GM15510 (cell line): Measurements from ENCODE around the gene KLHDC7B.

Experiments
- POLR2A ChIP-seq: IDR thresholded peaks from 3 replicates; pipeline ENCODE4 v1.6.1; 2011; ENCODE audit warnings: borderline replicate concordance; ENCODE audit not compliant: insufficient read length; ENCODE audit errors: extremely low read depth

Gene KLHDC7B

GRCh38 chr22:50525104-50525857, 20.4 kb upstream of the KLHDC7B start, which contains the start of gene SCO2:
Gene SCO2 (minus strand): TSS chr22:50525598. CDS start chr22:50524411, 1,187 bp downstream.
- TF ChIP-seq POLR2A: peak; percentile 92

GRCh38 chr22:50525858-50526107, 19.9 kb upstream of the KLHDC7B start:
- TF ChIP-seq POLR2A: peak; percentile 34

DNA sequence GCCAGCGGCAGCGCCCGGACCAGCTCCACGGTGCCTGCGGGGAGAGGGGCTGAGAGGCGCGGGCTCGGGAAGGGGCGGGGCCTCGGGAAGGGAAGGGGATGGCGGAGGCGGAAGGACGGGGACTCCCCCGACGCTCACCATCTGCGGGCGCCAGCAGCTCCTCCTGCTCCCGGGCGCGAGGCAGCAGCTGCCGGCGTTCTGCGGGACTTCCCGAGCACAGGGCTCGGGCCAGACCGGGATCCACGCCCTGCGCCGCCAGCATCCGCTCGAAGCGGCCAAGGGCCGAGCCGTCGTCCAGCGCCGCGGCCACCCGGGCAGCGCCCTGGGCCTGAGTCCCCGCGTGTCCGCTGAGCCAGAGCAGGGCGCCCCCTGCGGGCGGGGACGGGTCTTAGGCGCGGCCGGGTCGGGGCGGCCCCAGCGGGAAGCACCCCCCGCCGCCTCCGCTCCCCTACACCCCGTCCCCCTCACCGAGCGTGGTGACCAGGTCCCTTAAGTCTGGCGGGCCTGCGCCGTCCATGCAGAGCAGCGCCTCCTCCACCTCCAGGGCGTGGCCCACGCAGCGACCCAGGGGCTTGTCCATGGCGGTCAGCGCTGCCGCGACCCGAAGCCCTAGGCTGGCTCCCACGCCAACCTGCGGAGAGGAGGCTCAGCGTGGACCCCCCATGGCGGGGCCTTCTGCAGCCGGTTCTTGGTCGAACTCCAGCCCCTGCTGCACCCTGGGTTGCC, 19.4 kb upstream of the KLHDC7B start:
- peak; percentile 15 for TF ChIP-seq POLR2A

DNA sequence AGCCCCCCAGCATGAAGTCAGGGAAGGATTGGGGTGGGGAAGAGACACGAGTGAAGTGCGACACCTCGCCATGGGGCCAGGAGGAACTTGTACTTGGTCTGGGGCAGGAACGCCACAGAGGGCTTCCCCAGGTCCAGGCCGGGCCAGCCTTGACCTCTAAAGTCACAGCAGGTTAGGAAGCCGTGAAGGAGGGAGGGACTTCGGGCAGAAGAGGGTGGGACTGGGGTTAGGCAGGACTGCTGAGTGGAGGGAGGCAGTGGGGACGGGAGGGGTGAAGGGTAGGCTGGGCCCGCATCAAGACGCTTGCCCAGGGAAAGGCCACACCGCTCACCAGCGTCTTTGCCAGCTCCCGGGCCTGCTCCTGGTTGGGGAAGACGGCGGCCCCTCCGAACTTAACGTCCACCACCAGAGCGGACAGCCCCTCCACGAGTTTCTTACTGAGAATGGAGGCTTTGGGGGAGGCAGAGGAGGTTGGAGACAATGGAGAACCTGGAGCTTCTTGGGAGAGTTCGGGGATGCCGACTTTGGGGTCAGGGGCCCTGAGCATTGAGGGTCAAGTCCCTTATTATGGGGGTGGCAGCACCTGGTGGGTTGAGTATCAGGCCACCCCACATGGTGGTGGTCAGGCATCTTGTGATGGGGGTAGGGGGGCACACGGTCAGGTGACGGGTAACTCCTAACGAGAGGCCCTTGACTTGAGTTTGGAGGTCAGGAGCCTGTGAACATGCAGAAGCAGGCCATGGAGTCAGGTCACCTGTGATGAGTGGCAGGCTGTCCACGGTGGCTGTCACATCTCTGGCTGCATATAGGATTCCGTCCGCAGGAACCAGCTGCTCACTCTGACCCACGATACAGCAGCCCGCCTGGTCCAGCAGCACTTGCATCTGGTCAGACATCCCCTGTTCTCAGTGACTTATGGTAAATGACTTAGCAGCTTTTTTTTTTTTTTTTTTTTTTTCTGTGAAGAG, 18.6 kb upstream of the KLHDC7B start:
- TF ChIP-seq POLR2A: peak; percentile 59

GRCh38 chr22:50527921-50528681, 17.6 kb upstream of the KLHDC7B start:
- TF ChIP-seq POLR2A: peak; percentile 7

DNA sequence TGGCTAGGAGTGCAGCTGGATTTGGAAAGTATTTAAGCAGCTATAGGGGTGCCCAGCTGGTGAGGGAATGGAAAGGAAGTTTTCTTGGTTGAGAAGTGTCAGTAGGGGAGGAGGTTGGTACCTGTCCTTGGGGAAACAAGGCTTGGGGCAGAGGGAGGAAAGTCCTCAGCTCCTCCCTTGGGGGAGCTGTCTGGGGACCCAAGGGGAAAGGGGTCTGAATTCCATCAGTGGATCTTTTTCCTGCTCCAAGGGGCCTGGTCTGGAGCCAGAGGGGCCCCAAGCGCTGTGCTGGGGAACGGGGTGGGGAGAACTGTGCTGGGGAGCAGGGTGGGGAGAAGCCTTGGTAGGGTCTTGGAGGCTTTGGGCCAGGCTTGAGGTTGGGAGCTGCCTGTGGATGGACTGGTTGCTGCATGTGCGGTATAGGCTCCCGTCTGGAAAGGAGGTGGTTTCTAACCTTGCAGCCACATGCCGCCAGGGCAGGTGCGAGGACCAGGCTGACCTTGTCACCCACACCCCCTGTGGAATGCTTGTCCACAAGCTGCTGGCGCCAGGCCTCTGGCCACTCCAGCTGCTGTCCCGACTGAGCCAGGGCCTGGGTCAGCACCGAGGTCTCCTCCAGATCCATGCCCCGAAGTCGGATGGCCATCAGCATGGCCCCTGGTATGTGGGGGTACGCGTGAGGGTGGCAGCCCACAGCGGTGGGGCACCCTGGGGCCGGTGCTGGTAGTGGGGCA, 16.9 kb upstream of the KLHDC7B start:
- peak; percentile 27 for TF ChIP-seq POLR2A

GRCh38 chr22:50529416-50529896, 16.2 kb upstream of the KLHDC7B start:
- TF ChIP-seq POLR2A: peak; percentile 1

DNA sequence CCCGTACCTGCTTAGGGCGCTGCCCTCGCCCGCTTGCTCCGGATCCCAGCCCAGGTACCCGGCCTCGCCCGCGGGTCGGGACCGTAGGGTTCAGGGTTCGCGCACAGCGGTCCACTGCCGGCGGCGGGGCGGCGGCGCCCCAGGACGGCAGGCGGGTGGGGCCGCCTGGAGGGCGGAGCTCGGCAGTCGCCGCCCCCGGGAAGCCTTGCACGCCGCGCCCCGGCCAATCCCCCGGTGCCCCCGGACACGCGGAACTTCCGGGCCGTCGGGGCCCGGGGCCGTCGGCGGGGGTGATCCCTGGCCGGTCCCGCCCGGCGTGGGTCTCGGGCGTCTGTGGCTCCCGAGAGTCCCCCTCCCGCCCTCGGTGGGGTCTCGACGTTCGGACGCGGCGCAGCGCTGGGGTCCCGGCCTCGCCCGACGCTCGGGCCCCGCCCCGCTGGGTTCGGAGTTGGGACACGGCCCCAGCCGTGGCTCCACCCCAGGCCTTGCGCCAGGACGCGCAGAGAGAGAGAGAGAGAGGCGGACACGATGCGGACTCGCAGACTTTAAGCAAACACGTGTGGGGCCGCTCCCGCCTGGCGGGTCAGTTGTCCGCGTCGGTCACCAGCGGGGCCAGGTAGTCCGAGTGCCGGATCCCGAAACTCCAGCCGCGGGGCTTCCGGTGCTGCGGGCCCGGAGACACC, 15.7 kb upstream of the KLHDC7B start, which contains the start of gene TYMP:
Gene TYMP (minus strand): TSS at position 116 of the 683 bp plus-strand sequence. CDS start 303 bp downstream, outside the sequence.
- peak; percentile 75 for TF ChIP-seq POLR2A

- no peak for TF ChIP-seq POLR2A
Observed at GRCh38 chr22:50530580-50530876, 15.2 kb upstream of the KLHDC7B start.

GRCh38 chr22:50530877-50531545, 14.7 kb upstream of the KLHDC7B start:
- TF ChIP-seq POLR2A: peak; percentile 79

- peak; percentile 80 for TF ChIP-seq POLR2A
Observed at GRCh38 chr22:50531546-50531961, 14.1 kb upstream of the KLHDC7B start.

- peak; percentile 55 for TF ChIP-seq POLR2A
Observed at GRCh38 chr22:50531962-50532674, 13.6 kb upstream of the KLHDC7B start.
